Activated CD4-positive, alpha-beta T cell treated with anti-CD3 and anti-CD28 coated beads, Interleukin-2, amount 50 U/mL, for 16 hours (primary cell): Measurements from ENCODE around the gene PLEK2.
"Not testable (repeated sequence)": the region's sequence is repeated elsewhere in the genome, so short reads cannot be mapped to it uniquely, and the experiment has no call there.

Experiments
- DNase-seq: peaks from one replicate; pipeline ENCODE4 v3.0.0-alpha.2; 2020

Gene PLEK2

DNA sequence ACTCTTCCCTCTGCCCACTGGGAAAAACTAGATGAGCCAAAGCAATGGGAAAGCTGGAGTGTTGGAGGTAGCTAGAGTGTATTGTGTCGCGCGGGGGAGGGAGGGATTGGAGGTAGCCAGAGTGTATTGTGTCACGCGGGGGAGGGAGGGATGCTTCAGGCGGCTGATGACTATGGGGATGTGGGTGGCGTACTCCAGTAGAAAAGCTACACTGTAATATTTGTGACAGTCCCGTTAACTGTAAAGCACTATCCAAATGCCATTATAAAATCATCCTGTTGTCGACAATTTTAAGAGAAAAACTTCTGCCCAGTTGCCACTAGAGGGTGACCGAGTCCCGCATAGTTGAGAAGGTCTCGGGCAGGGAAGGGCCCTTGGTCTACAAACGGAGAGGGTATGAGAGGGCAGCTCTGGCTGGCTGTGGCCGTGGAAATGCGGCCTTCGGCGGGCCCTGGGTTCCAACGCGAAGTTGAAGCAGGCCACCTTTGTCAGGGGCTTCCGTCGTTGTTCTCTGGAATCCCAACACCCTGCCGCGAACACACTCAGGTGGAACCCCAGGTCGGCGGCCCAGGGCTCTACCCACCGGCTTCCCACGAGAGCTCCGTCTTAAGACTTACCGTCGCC is 15.1 kb upstream of the PLEK2 start:
- peak; percentile 74 for DNase-seq

DNA sequence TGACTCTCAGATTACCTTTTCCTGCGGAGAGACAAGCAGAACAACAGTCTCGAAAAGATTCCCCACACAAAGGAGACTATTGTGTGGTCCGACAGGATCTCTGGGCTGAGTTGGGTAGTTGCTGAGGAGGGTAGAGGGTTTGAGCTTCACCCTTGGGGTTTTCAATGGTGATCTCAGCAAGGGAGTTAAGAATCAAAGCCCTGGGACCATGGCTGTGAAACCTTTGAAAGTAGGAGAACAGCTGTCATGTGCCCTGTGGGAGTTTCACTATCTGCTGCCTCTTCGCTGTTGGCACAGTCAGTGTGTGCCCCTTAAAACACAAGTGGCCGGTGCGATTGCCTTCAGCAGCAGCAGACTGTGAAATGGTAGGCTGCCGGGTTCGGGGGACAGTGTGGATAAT is 14.2 kb upstream of the PLEK2 start:
- no peak for DNase-seq

GRCh38 chr14:67425608-67426007 is 13.6 kb upstream of the PLEK2 start:
- DNase-seq = no peak

- DNase-seq = no peak
These were observed 12.6 kb upstream of the PLEK2 start for GRCh38 chr14:67424539-67424938.

DNA sequence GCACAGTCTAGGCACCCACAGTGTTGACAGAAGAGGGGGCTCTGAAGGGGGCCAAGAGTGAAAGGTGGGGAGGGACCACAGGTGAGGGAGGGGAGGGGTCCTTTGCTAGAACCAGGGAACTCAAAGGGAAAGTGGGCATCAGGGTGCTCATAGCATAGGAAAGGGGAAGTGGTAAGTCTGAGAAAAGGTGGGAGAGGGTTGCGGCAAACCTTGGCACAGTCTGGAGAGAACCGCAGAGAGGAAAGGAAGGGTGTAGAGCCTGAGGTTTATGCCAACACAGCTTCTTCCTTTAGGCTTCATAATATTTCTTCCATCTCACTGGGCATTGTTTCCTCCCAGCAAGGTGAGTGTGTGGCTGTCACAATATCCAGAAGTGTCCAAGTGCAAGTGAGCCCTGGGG is 11.5 kb upstream of the PLEK2 start:
- no peak for DNase-seq

DNA sequence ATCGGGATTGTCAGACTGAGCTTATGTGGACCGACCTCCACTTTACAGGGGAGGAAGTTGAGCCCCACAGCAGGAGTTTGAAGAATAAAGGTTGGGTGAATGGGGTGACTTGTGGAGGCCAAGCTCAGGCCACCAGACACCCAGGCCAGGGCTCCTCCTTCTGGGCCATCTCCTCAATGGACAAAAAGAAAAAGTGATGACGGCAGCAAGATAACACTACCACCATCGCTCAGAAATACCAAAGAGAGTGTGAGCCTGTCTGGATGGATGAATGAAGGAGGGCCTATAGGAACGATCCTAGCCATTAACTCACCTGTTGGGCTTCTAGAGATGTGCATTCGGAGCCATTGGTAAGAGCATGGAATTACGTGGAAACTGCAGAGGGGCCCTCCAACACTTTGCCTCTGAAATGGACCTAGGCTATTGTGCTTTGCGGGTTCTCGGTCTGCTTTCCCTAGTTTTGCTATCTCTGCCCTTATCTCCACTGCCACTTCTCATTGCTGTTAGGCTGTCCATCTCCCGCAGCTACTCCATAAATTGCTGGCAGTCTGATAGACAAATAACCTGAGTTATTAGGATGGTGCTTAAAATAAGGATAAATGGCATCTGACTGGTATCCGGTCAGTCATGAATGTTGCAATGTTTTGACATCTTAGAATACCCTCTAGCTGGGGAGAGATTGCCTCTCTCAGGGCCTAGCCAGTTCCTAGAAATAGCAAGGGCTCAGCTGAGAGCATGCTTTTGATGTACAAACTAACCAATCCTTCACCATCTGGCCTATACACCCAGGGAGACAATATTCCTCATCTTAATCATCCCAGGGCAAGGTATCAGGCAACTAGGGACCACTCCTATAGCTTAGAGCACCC is 9.6 kb upstream of the PLEK2 start:
- DNase-seq = no peak

DNA sequence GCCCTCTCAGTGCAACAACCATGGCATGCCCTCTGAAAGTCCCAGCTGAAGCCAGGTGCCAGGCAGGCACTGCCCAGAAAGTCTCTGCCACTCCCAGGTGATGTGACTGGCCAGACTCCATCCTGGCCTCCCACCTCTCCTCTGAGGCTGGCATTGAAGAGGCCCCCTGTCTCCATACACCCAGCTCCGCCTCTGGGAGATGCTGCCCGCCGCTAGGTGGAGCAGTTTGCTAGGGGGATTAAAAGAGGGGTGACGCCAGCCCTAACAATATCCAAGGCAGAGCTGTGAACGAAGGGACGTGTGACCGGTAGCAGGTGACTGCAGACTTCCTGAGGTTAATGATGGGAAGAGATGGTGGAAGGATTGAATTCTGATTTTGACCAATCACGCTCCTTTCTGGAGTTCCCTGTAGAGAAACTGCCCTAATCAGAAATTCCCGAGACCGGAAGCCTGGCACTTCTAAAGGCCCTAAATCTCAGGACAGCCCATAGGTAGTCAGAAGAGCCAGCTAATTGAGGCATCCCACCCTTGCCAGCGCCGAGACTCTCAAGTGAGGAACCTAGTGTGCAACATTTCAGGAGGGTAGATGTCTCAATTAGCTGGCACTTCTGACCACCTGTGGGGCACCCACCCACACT is 8.3 kb upstream of the PLEK2 start:
- peak; percentile 48 for DNase-seq

DNA sequence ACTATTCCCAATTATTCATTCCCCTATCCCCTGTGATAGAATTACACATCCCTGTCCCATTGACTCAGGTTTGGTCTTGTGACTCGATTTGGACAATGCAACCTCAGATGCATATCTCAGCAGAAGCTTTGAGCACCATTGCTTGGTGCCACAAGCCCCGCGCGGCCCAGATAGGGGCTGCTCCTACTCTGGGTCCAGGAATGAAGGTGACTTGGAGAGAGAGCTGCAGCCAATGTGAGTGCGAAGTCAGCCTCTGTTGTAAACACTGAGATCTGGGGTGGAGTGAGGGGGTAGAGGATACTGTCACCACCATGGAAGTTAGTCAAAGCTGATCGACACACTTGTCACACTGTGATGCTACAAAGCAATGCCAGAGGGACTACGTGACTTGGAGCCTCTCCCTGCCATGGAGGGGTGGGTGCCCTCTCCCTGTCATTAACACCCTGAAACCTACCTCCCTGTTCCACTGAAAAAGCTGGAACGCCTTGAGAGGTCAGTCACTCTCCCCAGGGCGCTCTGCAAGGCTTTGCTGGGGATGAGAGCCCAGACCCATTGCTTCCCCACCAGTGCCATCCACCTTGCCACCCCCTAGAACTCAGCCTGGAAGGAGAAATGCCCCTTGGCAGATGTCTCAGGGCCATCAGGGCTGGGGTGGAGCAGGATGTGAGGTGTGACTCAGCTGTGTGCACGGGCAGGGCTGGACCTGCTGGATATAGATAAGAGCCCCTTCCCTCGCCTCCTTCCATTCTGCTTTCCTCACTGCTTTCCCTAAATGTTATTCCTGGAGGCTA is 6.6 kb upstream of the PLEK2 start:
- no peak for DNase-seq

DNA sequence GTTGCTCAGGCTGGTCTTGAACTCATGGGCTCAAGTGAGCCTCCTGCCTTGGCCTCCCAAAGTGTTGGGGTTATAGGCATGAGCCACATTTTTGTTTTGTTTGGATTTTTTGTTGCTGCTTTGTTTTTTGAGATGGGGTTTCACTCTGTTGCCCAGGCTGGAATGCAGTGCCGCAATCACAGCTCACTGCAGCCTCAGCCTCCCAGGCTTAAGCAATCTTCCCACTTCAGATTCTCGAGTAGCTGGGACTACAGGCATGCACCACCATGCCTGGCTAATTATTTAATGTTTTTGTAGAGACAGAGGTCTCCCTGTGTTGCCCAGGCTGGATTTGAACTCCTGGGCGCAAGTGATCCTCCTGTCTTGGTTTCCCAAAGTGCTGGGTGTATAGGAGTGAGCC is 5.7 kb upstream of the PLEK2 start:
- DNase-seq = no peak

GRCh38 chr14:67416810-67417209 is 4.8 kb upstream of the PLEK2 start:
- DNase-seq = no peak

GRCh38 chr14:67416085-67416484 is 4.1 kb upstream of the PLEK2 start:
- no peak for DNase-seq

DNA sequence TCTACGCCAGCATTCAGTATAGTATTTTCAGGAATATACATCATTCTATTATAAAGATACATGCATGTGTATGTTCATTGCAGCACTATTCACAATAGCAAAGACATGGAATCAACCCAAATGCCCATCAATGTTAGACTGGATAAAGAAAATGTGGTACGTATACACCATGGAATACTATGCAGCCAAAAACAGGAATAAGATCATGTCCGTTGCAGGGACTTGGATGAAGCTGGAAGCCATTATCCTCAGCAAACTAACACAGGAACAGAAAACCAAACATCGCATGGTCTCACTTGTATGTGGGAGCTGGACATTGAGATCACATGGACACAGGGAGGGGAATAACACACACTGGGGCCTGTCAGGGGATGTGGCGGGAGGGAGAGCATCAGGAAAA is 3.6 kb upstream of the PLEK2 start:
- not testable (repeated sequence) for DNase-seq

DNA sequence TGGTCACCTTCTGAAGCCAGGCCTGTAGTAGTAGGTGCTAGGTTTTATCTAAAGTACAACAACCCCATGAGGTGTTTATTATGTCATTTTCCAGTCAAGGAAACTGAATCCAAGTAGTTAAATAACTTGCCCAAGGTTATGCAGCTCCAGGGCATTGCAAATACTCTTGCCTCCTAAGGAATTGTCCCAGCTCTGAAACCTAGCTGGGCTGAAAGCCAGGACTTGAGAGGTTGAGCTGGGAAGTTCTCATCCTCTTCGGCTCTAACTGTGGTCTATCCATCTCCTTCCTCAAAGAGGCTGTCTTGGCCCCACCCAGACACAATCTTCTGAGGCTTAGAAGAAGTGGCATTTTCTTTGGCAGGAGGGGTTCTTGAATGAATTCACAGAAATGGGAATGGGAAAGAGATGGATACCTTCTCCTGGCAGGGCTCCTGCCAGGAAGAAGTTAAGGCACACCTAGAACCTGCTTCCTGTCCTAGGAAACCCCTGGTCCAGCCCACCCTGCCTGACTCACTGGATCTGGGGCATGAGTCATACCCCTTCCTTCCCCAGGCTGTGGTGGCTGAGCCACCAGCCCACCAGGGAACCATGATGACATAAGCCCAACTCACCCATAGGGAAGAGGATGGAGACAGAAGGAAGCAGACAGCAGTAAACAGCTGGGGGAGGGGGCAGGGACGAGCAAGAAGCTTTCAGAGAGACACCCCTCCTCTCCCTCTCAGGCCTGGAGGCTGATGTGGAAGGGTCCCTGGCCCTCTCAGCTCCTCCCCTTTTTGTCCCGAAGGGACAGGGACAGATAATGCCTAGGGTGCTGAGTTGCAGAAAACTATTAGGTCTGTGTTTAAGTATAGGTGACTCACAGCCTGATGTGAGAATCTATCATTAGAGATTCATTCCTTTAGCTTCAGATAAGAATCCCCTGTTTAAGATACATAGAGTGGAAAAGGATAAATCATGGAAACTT is 2.1 kb upstream of the PLEK2 start:
- peak; percentile 26 for DNase-seq

DNA sequence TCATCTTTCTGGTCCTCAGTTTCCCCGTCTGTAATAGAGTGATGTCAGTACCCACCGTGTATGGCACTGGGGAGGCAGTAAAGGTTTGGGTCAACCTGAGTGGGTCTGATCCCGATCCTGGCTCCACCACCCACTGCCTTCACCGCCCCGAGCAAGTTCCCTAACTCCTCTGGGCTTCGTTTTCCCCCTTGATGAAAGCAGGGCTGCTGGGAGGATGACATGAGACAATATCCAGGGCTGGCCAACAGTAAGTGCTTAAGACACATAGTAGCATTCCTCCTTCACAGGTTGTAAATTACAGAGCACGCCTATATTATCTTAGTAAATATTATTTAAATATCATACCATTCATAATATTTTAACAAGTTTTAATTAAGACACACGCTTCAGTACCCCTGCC is 595 bp downstream of the PLEK2 start:
- DNase-seq = no peak

GRCh38 chr14:67410313-67410712 is 1.7 kb downstream of the PLEK2 start:
- no peak for DNase-seq

GRCh38 chr14:67409461-67409860 is 2.5 kb downstream of the PLEK2 start:
- no peak for DNase-seq

DNA sequence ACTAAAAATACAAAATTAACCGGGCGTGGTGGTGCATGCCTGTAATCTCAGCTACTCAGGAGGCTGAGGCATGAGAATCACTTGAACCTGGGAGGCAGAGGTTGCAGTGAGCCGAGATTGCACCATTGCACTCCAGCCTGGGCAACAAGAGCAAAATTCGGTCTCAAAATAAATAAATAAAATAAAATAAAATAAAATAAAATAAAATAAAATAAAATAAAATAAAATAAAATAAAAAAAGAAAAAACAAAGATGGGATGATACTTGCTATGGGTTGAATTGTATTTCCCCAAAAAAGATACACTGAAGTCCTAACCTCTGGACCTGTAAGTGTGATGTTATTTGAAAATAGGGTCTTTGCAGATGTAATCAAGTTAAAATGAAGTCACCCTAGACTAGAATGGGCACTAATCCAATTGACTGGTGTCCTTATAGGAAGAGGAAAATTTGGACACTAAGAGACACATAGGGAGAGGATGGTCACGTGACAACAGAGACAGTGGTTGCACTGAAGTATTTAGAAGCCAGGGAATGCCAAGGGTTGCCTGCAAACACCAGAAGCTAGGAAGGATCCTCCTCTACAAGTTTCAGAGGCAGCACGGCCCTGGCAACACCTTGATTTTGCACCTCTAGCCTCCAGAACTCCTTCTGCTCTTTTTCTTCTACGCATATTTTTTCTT is 3.7 kb downstream of the PLEK2 start:
- not testable (repeated sequence) for DNase-seq

- DNase-seq = no peak
These were observed 6.2 kb downstream of the PLEK2 start for GRCh38 chr14:67405771-67406170.

- no peak for DNase-seq
These were observed 11.5 kb downstream of the PLEK2 start for GRCh38 chr14:67400434-67400833.

GRCh38 chr14:67397536-67397935 is 14.4 kb downstream of the PLEK2 start:
- no peak for DNase-seq

GRCh38 chr14:67396381-67396970 is 15.5 kb downstream of the PLEK2 start:
- DNase-seq = no peak
